K562 (cell line): ENCODE measurements around the gene FERMT1. TPM values are rescaled to one million over a fixed set of nuclear protein-coding genes. Genes with fewer than 3 reads are reported as not detected.

ENCODE experiments used
- ATAC-seq: fragments of 200-7000 bp; cut with Tn5 transposase; 3 replicates; pipeline ENCODE4 v1.9.1; 2020; ENCODE audit warnings: moderate library complexity
- BruUV-seq: library from RNA; stranded (reverse); fragments of 400-500 nt; replicated peaks from 2 replicates; lab custom pipeline; 2021; lab: Mats Ljungman, UMichigan
- CTCF ChIA-PET: fragments of 300-600 bp; formaldehyde crosslinking; extraction: SDS; loops from one replicate; lab custom pipeline; 2021; ENCODE audit warnings: low intra/inter-chr PET ratio; lab: Yijun Ruan, JAX
- POLR2A ChIA-PET: fragments of 300-600, 350-650 bp; sonication (Branson Sonifier 250); formaldehyde crosslinking; extraction: SDS; loops from one replicate; lab custom pipeline; 2021; ENCODE audit warnings: antibody characterized with exemption, inconsistent platforms; lab: Yijun Ruan, JAX
- DNase-seq, 4 experiments: peaks; one replicate each; pipeline versions ENCODE4 v3.0.0 to v3.0.0-alpha.2; 2011 to 2018; ENCODE audit warnings: low spot score in 3 of 4, mixed read lengths in 3 of 4; ENCODE audit errors: extremely low read depth in 1 of 4
- FAIRE-seq: peaks from 2 replicates; lab custom pipeline; 2011; peaks lifted over from hg19 to GRCh38; lab: Jason Lieb, UNC
- H2AFZ ChIP-seq: 2 replicates; pipeline ENCODE4 v1.6.0; 2011; ENCODE audit warnings: low read depth, low read length, control low read depth, inconsistent platforms
- H3K27ac ChIP-seq: fragments of 200-600 bp; 3 replicates; pipeline ENCODE4 v1.8.0; 2011; ENCODE audit warnings: low read depth, mild to moderate bottlenecking, control low read depth, inconsistent platforms, low read length, moderate library complexity, mixed read lengths; ENCODE audit errors: extremely low read depth
- H3K27me3 ChIP-seq, 2 experiments: fragments of 300-600 bp in 1 of 2; 2 replicates in 1 of 2; 3 replicates in 1 of 2; pipeline versions ENCODE4 v1.6.0 to v1.8.0; 2011; ENCODE audit warnings: inconsistent platforms in 2 of 2, low read length in 2 of 2, mild to moderate bottlenecking in 1 of 2, mixed read lengths in 1 of 2, moderate library complexity in 1 of 2; ENCODE audit not compliant: control insufficient read depth in 2 of 2, insufficient read depth in 2 of 2
- H3K36me3 ChIP-seq: fragments of 300-600 bp; 3 replicates; pipeline ENCODE4 v1.8.0; 2011; ENCODE audit warnings: mild to moderate bottlenecking, low read length, inconsistent platforms; ENCODE audit not compliant: control insufficient read depth, insufficient read depth
- H3K4me1 ChIP-seq, 2 experiments: fragments of 200-600 bp in 1 of 2; replicated peaks in 1 of 2; 2 replicates in 1 of 2; 3 replicates in 1 of 2; pipeline versions ENCODE4 v1.5.1 to v1.8.0; 2011; ENCODE audit warnings: inconsistent platforms in 2 of 2, low read length in 2 of 2, mild to moderate bottlenecking in 1 of 2, mixed read lengths in 1 of 2, moderate library complexity in 1 of 2; ENCODE audit not compliant: control insufficient read depth in 2 of 2, insufficient read depth in 2 of 2
- H3K4me2 ChIP-seq: 2 replicates; pipeline ENCODE4 v1.6.1; 2011; ENCODE audit warnings: low read length, control low read depth, inconsistent platforms, mixed read lengths; ENCODE audit not compliant: insufficient read depth
- H3K4me3 ChIP-seq: fragments of 200-600 bp; sonication (generic), shearing (Covaris generic); 2 replicates; pipeline ENCODE4 v1.5.1; 2016; ENCODE audit warnings: control low read depth, inconsistent platforms
- H3K79me2 ChIP-seq: fragments of 200-600 bp; 3 replicates; pipeline ENCODE4 v1.8.0; 2011; ENCODE audit warnings: low read length, inconsistent platforms; ENCODE audit not compliant: control insufficient read depth, insufficient read depth
- H3K9ac ChIP-seq, 2 experiments: 2 replicates each; pipeline versions ENCODE4 v1.6.0 to v1.6.1; 2011; ENCODE audit warnings: low read depth in 2 of 2, low read length in 2 of 2, control low read depth in 1 of 2, inconsistent platforms in 1 of 2, mild to moderate bottlenecking in 1 of 2, mixed read lengths in 1 of 2; ENCODE audit not compliant: insufficient read depth in 1 of 2
- H3K9me1 ChIP-seq: one replicate; pipeline ENCODE4 v1.6.0; 2011; ENCODE audit warnings: inconsistent platforms, mild to moderate bottlenecking, low read length, moderate library complexity; ENCODE audit not compliant: control insufficient read depth, insufficient read depth
- H3K9me3 ChIP-seq: replicated peaks from 2 replicates; pipeline ENCODE4 v1.5.1; 2011; ENCODE audit warnings: low read depth, low read length, inconsistent platforms; ENCODE audit not compliant: control insufficient read depth, insufficient read depth
- H4K20me1 ChIP-seq: replicated peaks from 2 replicates; pipeline ENCODE4 v1.6.1; 2011; ENCODE audit warnings: low read length, inconsistent platforms, mixed read lengths; ENCODE audit not compliant: control insufficient read depth, insufficient read depth
- ELF4 ChIP-seq: fragments of 450-650 bp; formaldehyde crosslinking; IDR thresholded peaks from 2 replicates; pipeline ENCODE4 v1.4.0; 2022; ENCODE audit warnings: missing genetic modification characterization
- ZHX1 ChIP-seq: fragments of 150-350 bp; conservative IDR thresholded peaks from 2 replicates; pipeline ENCODE4 v1.6.1; 2014; ENCODE audit warnings: low read length
- ZNF124 ChIP-seq: sonication (generic); formaldehyde crosslinking; IDR thresholded peaks from 2 replicates; pipeline ENCODE4 v1.8.1; 2022; ENCODE audit warnings: missing genetic modification reagents
- ZNF184 ChIP-seq: sonication (generic); formaldehyde crosslinking; IDR thresholded peaks from 2 replicates; pipeline ENCODE4 v1.5.0; 2020; ENCODE audit warnings: missing genetic modification reagents
- WGBS: fragments of 100-300 bp; shearing (Covaris generic); methylation state at CpG from one replicate; pipeline ENCODE4 v1.1.6; 2016; ENCODE audit warnings: low coverage, mixed read lengths; ENCODE audit not compliant: insufficient coverage; ENCODE audit errors: missing lambda C conversion rate; 5-methylcytosine and 5-hydroxymethylcytosine counted together
- in situ Hi-C: fragments of 300-500 bp; cut with MboI; formaldehyde crosslinking; loops from 4 replicates; pipeline ENCODE4 v1.15.0; 2018; ENCODE audit warnings: inconsistent platforms, mixed read lengths
- intact Hi-C: fragments of 100-400 bp; cut with micrococcal nuclease; formaldehyde crosslinking; loops from 2 replicates; pipeline ENCODE4 v1.14.2; 2022
- polyA plus RNA-seq, 8 experiments: library from polyadenylated mRNA; depleted of rRNA in 4 of 8; stranded (reverse) in 5 of 8; unstranded in 3 of 8; fragments of >200 nt; fragmentation: Nextera tagmentation in 2 of 8; fragmentation: Illumina TruSeq in 1 of 8; extraction: Ambion mirVana in 2 of 8; extraction: Trizol in 1 of 8; gene quantifications; 2 replicates each; pipeline versions ENCODE4 v1.2.1 to v1.2.3, GENCODE V29; 2011 to 2014; ENCODE audit warnings: inconsistent platforms in 1 of 8, missing spikeins in 1 of 8
- total RNA-seq, 7 experiments: library from RNA; depleted of rRNA in 6 of 7; stranded (reverse); fragments of >200 nt in 6 of 7; fragmentation: Illumina TruSeq in 2 of 7; extraction: Trizol in 2 of 7; gene quantifications; 2 replicates each; pipeline versions ENCODE4 v1.2.1 to v1.2.3, GENCODE V29; 2011 to 2021; ENCODE audit warnings: low replicate concordance in 1 of 7

FERMT1 gene
- total and polyA plus RNA-seq, 9 of the 15 experiments (the other 6 are each of a cell fraction or from before 2014, with no cell fraction given), result 0.07 TPM; not detected in 8

- intact Hi-C loops (no loop called here), in situ Hi-C loops (no loop called here)
- Histone ChIP-seq H3K36me3 (peaks cover 53% of the 10 kb centered on the region), H4K20me1 (no peaks in the 10 kb centered on the region), H2AFZ (no peak overlapping the region), H3K4me2 (no peak overlapping the region), H3K9me3 (no peaks in the 10 kb centered on the region), H3K4me3 (no peak overlapping the region), H3K9ac (no peak overlapping the region), H3K79me2 (0 out of 3 replicates have a peak, but pooled peaks cover 2% of the 10 kb centered on the region), H3K4me1 (peaks cover 0 to 10% of the 10 kb centered on the region in 2 experiments; a peak in 1 of 5 replicates), H3K27ac (no peak overlapping the region), H3K9me1 (no peaks in the 10 kb centered on the region), H3K27me3 (no peaks in the 10 kb centered on the region)
- BruUV-seq, result no TSS peak
- 92% methylated on average over 7 of the region's 8 CpGs for WGBS
- POLR2A ChIA-PET, result interaction anchor here (0.9 kb wide), 1 partner anchor 10 kb away, joined by 3 read pairs; no protein-coding TSS in a partner anchor
- TF ChIP-seq ZNF124 (CRISPR knock-in tag) (no peak), ELF4 (CRISPR knock-in tag) (no peak)
- CTCF ChIA-PET, result no interaction called here
- FAIRE-seq, result no peak
- DNase-seq, result no peak
- ATAC-seq, result no peak
Measured at GRCh38 chr20:6040540-6040939, 82.3 kb downstream of the FERMT1 start.

DNA sequence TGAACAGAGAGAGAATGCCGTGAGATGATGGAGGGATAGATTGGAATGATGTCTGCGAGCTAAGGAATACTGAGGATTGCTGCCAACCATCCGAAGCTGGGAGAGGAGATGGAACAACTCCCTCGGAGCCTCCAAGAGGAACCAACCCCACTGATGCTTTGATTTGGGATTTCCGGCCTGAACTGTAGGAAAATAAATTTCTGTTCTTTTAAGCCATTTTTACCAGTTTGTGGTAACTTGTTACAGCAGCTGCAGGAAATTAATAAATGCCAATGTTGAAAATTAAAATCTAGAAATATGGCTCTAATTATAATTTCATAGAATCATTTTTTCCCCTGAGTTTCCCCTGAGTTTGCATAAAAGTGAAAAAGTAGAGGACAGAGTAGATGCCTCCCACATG, 83.1 kb downstream of the FERMT1 start:
- WGBS, result 100% methylated on average over 1 of the region's 5 CpGs
- DNase-seq, result no peak
- ChIA-PET POLR2A (interaction anchor here (0.8 to 1.8 kb wide), 3 partner anchors 9 to 42 kb away, joined by 3 to 6 read pairs (median 3); no protein-coding TSS in a partner anchor), CTCF (no interaction called here)
- no peak overlapping the region for H3K4me2 ChIP-seq
- no peaks in the 10 kb centered on the region for H3K9me3 ChIP-seq
- BruUV-seq, result no TSS peak
- no peak for FAIRE-seq
- no peak overlapping the region for H2AFZ ChIP-seq
- no peak overlapping the region for H3K9ac ChIP-seq
- ATAC-seq, result no peak
- no peaks in the 10 kb centered on the region for H4K20me1 ChIP-seq
- peaks cover 2% of the 10 kb centered on the region; the same call in 1 of the 3 replicates for H3K79me2 ChIP-seq
- no peak overlapping the region for H3K27ac ChIP-seq
- H3K4me3 ChIP-seq, result no peak overlapping the region
- intact Hi-C loops, result no loop called here
- peaks cover 5 to 10% of the 10 kb centered on the region in 2 experiments; a peak in 3 of 5 replicates for H3K4me1 ChIP-seq
- in situ Hi-C loops, result no loop called here
- H3K9me1 ChIP-seq, result no peaks in the 10 kb centered on the region
- no peaks in the 10 kb centered on the region for H3K27me3 ChIP-seq
- peaks cover 58% of the 10 kb centered on the region for H3K36me3 ChIP-seq
- TF ChIP-seq ZHX1 (no peak), ZNF184 (CRISPR knock-in tag) (no peak)
